Caco-2 (cell line): ENCODE measurements around the gene CDK11B. TPM values are rescaled to one million over a fixed set of nuclear protein-coding genes. Genes with fewer than 3 reads are reported as not detected.
"Not testable (repeated sequence)": the region's sequence is repeated elsewhere in the genome, so short reads cannot be mapped to it uniquely, and the experiment has no call there.

Source experiments
- BruUV-seq: library from RNA; stranded (reverse); fragments of 400-500 nt; replicated peaks from 2 replicates; lab custom pipeline; 2021; lab: Mats Ljungman, UMichigan
- CTCF ChIA-PET: fragments of 300-600 bp; sonication (Branson Sonifier 250); formaldehyde crosslinking; loops from one replicate; lab custom pipeline; 2022; ENCODE audit warnings: antibody characterized with exemption; lab: Charles Lee
- POLR2A ChIA-PET: fragments of 300-600 bp; sonication (Branson Sonifier 250); formaldehyde crosslinking; loops from one replicate; lab custom pipeline; 2022; ENCODE audit warnings: antibody characterized with exemption; lab: Charles Lee
- DNase-seq, 2 experiments: peaks; one replicate each; pipeline versions ENCODE4 v3.0.0 to v3.0.0-alpha.2; 2020 to 2022
- H3K27me3 ChIP-seq: replicated peaks from 2 replicates; pipeline ENCODE4 v1.6.0; 2011; ENCODE audit warnings: low read length; ENCODE audit not compliant: control insufficient read depth, insufficient read depth
- H3K36me3 ChIP-seq: 2 replicates; pipeline ENCODE4 v1.5.1; 2011; ENCODE audit warnings: low read length; ENCODE audit not compliant: control insufficient read depth, insufficient read depth
- H3K4me1 ChIP-seq: fragments of 250-450 bp; sonication (Bioruptor Pico); 2 replicates; pipeline ENCODE4 v1.5.1; 2020; ENCODE audit warnings: mild to moderate bottlenecking
- H3K4me3 ChIP-seq: 2 replicates; pipeline ENCODE4 v1.5.1; 2011; ENCODE audit warnings: low read depth, mild to moderate bottlenecking, control low read depth, low read length
- H3K9me3 ChIP-seq: fragments of 250-450 bp; sonication (Bioruptor Pico); 2 replicates; pipeline ENCODE4 v1.5.1; 2020; ENCODE audit warnings: mild to moderate bottlenecking, moderate library complexity
- H3K27ac Mint-ChIP-seq: one replicate; pipeline ENCODE4 v1.8.0; 2022; ENCODE audit warnings: mixed read lengths; ENCODE audit not compliant: unreplicated experiment
- H3K27me3 Mint-ChIP-seq: one replicate; pipeline ENCODE4 v1.8.0; 2022; ENCODE audit warnings: mixed read lengths; ENCODE audit not compliant: insufficient read depth, unreplicated experiment
- H3K36me3 Mint-ChIP-seq: one replicate; pipeline ENCODE4 v1.8.0; 2022; ENCODE audit warnings: mild to moderate bottlenecking, mixed read lengths; ENCODE audit not compliant: insufficient read depth, unreplicated experiment
- H3K4me1 Mint-ChIP-seq: one replicate; pipeline ENCODE4 v1.8.0; 2022; ENCODE audit warnings: low read depth, mixed read lengths; ENCODE audit not compliant: unreplicated experiment
- H3K4me3 Mint-ChIP-seq: one replicate; pipeline ENCODE4 v1.8.0; 2022; ENCODE audit warnings: mild to moderate bottlenecking, moderate library complexity, mixed read lengths; ENCODE audit not compliant: unreplicated experiment
- H3K9me3 Mint-ChIP-seq: one replicate; pipeline ENCODE4 v1.8.0; 2022; ENCODE audit warnings: mixed read lengths; ENCODE audit not compliant: unreplicated experiment
- CTCF ChIP-seq, 2 experiments: fragments of 200-600 bp in 1 of 2; IDR thresholded peaks; 1 replicate in 1 of 2; 2 replicates in 1 of 2; pipeline versions ENCODE4 v1.5.1 to v1.8.0; 2011 to 2022; ENCODE audit warnings: antibody characterized with exemption in 1 of 2, control low read depth in 1 of 2, inconsistent platforms in 1 of 2, low read depth in 1 of 2, low read length in 1 of 2, mild to moderate bottlenecking in 1 of 2, moderate library complexity in 1 of 2; ENCODE audit not compliant: insufficient read depth in 1 of 2, severe bottlenecking in 1 of 2, unreplicated experiment in 1 of 2
- intact Hi-C: fragments of 100-400 bp; cut with micrococcal nuclease; formaldehyde crosslinking; loops from one replicate; pipeline ENCODE4 v1.10.0; 2022; ENCODE audit not compliant: unreplicated experiment
- total RNA-seq: library from RNA; stranded (reverse); gene quantifications from 2 replicates; pipeline ENCODE4 v1.2.3, GENCODE V29; 2022

The CDK11B gene
- total RNA-seq, 1 experiment from 2014 or later: 30.2 TPM

DNA sequence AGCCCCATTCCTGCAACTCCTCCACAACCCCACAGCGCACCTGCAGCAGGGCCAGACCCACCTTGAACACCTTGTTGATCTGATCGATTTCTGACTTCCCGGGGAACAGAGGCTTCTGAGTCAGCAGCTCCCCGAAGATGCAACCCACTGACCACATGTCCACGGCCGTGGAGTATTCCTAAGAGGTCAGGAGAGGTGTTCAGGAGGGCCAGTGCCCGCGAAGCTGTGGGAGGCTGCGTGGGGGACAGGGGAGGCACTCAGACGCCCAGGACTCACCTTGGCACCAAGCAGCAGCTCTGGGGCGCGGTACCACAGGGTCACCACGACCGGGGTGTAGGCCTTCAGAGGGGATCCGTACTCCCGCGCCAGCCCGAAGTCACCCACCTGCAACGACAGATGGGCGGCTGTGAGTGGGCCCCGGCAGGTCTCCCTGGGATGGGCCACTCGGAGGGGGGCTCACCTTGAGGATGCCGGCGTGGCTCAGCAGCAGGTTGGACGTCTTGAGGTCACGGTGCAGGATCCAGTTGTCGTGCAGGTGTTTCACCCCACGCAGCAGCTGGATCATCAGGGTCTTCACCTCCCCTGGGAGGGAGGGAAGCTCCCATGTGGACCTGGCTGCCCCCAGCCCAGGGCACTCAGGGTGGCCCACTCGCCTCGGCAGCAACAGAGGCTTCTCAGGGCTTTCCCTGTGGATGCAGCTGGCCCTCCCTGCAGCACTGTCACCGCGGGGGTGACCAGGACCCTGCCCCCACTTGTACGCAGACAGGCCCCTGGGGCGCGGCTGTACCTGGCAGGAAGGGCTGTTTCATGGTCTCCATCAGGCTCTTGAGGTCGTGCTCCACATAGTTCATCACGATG, 22.0 kb downstream of the CDK11B start:
- POLR2A ChIA-PET, H3K27me3 Mint-ChIP-seq: not testable (repeated sequence)

DNA sequence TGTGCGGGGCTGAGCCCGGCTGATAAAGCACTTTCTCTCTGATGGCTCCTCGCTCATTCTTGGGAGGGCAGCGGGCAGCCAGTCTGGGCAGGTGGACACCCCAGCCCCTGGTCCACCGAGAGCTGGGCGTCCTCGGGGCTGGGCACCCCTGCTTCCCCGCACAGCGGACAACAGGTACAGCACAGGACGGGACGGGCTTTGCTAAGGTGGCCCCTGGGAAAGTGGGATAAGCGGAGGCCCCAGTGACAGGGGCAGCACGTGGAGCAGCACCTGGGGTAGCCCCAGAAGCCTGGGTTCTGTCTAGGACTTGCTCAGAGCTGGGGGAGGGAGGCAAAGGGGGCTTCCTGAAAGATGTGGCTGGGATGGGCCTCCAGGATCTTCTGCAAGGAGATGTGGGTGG, 24.2 kb downstream of the CDK11B start:
- H3K4me1 ChIP-seq, H3K27me3 Mint-ChIP-seq, H3K27ac Mint-ChIP-seq, H3K9me3 ChIP-seq, intact Hi-C loops, H3K36me3 Mint-ChIP-seq, H3K9me3 Mint-ChIP-seq, CTCF ChIA-PET, H3K4me3 ChIP-seq, BruUV-seq, H3K36me3 ChIP-seq, DNase-seq, POLR2A ChIA-PET, H3K27me3 ChIP-seq, H3K4me1 Mint-ChIP-seq, H3K4me3 Mint-ChIP-seq: not testable (repeated sequence)

More for the DNA sequence above, 22.0 kb downstream of the CDK11B start:
- H3K36me3 ChIP-seq, intact Hi-C loops, H3K4me1 ChIP-seq, H3K27ac Mint-ChIP-seq, H3K4me1 Mint-ChIP-seq, DNase-seq, H3K9me3 ChIP-seq, BruUV-seq, CTCF ChIA-PET, H3K4me3 ChIP-seq, H3K36me3 Mint-ChIP-seq, H3K27me3 ChIP-seq, H3K9me3 Mint-ChIP-seq, H3K4me3 Mint-ChIP-seq: not testable (repeated sequence)

- H3K4me3 Mint-ChIP-seq, H3K4me3 ChIP-seq, H3K27ac Mint-ChIP-seq, intact Hi-C loops, H3K36me3 Mint-ChIP-seq, H3K27me3 Mint-ChIP-seq, H3K9me3 ChIP-seq, CTCF ChIA-PET, H3K4me1 ChIP-seq, BruUV-seq, H3K36me3 ChIP-seq, POLR2A ChIA-PET, DNase-seq, H3K4me1 Mint-ChIP-seq, H3K9me3 Mint-ChIP-seq, H3K27me3 ChIP-seq: not testable (repeated sequence)
Observed at GRCh38 chr1:1633409-1633808, 25.4 kb downstream of the CDK11B start.

DNA sequence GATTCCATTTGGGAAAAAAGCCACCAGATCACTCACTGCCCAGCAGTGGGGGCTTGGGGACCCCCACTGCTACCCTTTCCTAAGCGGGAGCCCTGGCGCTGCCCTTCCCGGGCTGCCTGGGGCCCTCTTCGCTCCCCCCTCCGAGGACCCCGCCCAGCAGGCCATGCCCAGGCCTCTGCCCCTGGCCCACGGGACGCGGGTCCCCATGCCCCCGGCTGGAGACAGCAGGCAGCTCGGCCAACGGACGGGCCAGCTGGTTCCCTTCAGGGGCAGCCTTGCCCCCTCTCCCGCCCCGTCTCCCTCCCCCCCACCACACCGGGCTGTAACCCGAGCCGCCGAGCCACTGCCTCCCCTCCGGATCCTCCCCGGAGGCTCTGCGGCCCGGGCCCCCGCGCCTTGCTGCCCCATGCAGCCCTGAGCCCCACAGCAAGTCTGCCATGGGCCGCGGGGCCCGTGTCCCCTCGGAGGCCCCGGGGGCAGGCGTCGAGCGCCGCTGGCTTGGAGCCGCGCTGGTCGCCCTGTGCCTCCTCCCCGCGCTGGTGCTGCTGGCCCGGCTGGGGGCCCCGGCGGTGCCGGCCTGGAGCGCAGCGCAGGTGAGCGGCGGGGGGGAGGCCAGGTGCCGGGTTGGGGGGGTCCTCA, 26.9 kb downstream of the CDK11B start, which contains the start of gene MMP23B:
Gene MMP23B (plus strand): TSS at position 392 of the 639 bp plus-strand sequence. CDS start 46 bp downstream, at position 438.
- H3K9me3 ChIP-seq: no peaks in the 10 kb centered on the region
- no peaks in the 10 kb centered on the region for H3K27me3 ChIP-seq
- no peak within 1 kb of the TSS for H3K4me3 ChIP-seq
- Mint-ChIP-seq H3K27me3 (no peaks in the 10 kb centered on the region), H3K36me3 (peaks cover 6% of the 10 kb centered on the region), H3K9me3 (no peaks in the 10 kb centered on the region), H3K4me1 (no peaks in the 10 kb centered on the region), H3K27ac (no peak within 1 kb of the TSS), H3K4me3 (no peak within 1 kb of the TSS)
- TF ChIP-seq CTCF (IDR thresholded peaks at IDR 0.05; ENCODE audit: insufficient read depth in 1 of 2, low read depth in 1 of 2, low read length in 1 of 2, severe bottlenecking in 1 of 2, unreplicated experiment in 1 of 2): no peak
- no peaks in the 10 kb centered on the region for H3K4me1 ChIP-seq
- H3K36me3 ChIP-seq: no peaks in the 10 kb centered on the region
- ChIA-PET CTCF (no interaction called here), POLR2A (no interaction called here)
- intact Hi-C loops: no loop called here
- BruUV-seq: no TSS peak
- no peak for DNase-seq
